Karpas-422 (cell line): ENCODE data around the gene RPUSD2. TPM values are rescaled to one million over a fixed set of nuclear protein-coding genes. Genes with fewer than 3 reads are reported as not detected.

Source experiments
- DNase-seq: peaks from one replicate; pipeline ENCODE4 v3.0.0-alpha.2; 2015
- H2AFZ ChIP-seq: fragments of 200-600 bp; sonication (generic); 2 replicates; pipeline ENCODE4 v1.6.1; 2014; ENCODE audit warnings: antibody characterized with exemption, low read length, mixed read lengths
- H3K27ac ChIP-seq: fragments of 200-600 bp; sonication (generic); 2 replicates; pipeline ENCODE4 v1.5.1; 2014; ENCODE audit warnings: mild to moderate bottlenecking, low read length, moderate library complexity
- H3K27me3 ChIP-seq: fragments of 200-600 bp; sonication (generic); 2 replicates; pipeline ENCODE4 v1.6.1; 2014; ENCODE audit warnings: low read length, mixed read lengths
- H3K36me3 ChIP-seq: fragments of 200-600 bp; sonication (generic); 2 replicates; pipeline ENCODE4 v1.6.1; 2014; ENCODE audit warnings: low read length, mixed read lengths; ENCODE audit not compliant: insufficient read depth
- H3K4me1 ChIP-seq: fragments of 200-600 bp; sonication (generic); 2 replicates; pipeline ENCODE4 v1.6.1; 2014; ENCODE audit warnings: mild to moderate bottlenecking, low read length, mixed read lengths
- H3K4me2 ChIP-seq: fragments of 200-600 bp; sonication (generic); 2 replicates; pipeline ENCODE4 v1.6.1; 2014; ENCODE audit warnings: low read length, low read depth, mild to moderate bottlenecking; ENCODE audit not compliant: poor library complexity, severe bottlenecking
- H3K4me3 ChIP-seq: fragments of 200-600 bp; sonication (generic); 2 replicates; pipeline ENCODE4 v1.5.1; 2014; ENCODE audit warnings: mild to moderate bottlenecking, antibody characterized with exemption, low read length, mixed read lengths
- H3K79me2 ChIP-seq: fragments of 200-600 bp; sonication (generic); 2 replicates; pipeline ENCODE4 v1.6.1; 2014; ENCODE audit warnings: mild to moderate bottlenecking, low read length, mixed read lengths
- H3K9ac ChIP-seq: fragments of 200-600 bp; sonication (generic); 2 replicates; pipeline ENCODE4 v1.6.0; 2014; ENCODE audit warnings: low read length
- H3K9me2 ChIP-seq: fragments of 200-600 bp; sonication (generic), shearing (Covaris generic); replicated peaks from 2 replicates; pipeline ENCODE4 v1.6.0; 2014; ENCODE audit warnings: mild to moderate bottlenecking, low read length, moderate library complexity; ENCODE audit not compliant: insufficient read depth
- H3K9me3 ChIP-seq: fragments of 300-700, 200-600 bp; sonication (generic); 2 replicates; pipeline ENCODE4 v1.6.1; 2014; ENCODE audit warnings: low read length, mixed read lengths
- H4K20me1 ChIP-seq: fragments of 200-600 bp; sonication (generic); 2 replicates; pipeline ENCODE4 v1.6.1; 2014; ENCODE audit warnings: mild to moderate bottlenecking, antibody characterized with exemption, low read length, low read depth; ENCODE audit not compliant: insufficient read depth
- small RNA-seq: library from RNA; depleted of rRNA; stranded (forward); fragments of <200 nt; gene quantifications from one replicate; pipeline ENCODE3, GENCODE V24; 2014
- total RNA-seq: library from RNA; depleted of rRNA; stranded (reverse); fragments of >200 nt; shearing (Covaris generic); gene quantifications from 2 replicates; pipeline ENCODE4 v1.2.3, GENCODE V29; 2014; ENCODE audit warnings: low replicate concordance; rRNA removed

RPUSD2 gene
- total RNA-seq, 1 experiment from 2014 or later, result 13.6 TPM

DNA sequence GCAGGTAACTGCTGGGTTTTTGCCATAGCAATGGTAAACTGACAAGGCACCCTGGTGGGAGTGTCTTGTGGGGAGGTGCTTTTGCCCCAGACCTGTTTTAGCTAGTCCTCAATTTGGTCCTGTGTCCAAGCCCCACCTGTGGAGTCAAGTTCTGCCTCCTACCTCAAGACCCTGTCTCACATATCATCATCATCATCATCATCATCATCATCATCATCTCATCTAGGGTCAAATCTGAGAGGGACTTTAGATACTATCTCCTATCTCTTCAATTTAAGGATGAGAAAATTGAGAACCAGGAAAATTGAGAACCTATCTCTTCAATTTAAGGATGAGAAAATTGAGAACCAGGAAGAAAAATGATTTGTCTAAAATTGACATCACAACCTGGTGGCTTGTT lies 34.8 kb downstream of the RPUSD2 start:
- no peaks in the 10 kb centered on the region for H3K27me3 ChIP-seq
- peaks cover 21% of the 10 kb centered on the region for H3K36me3 ChIP-seq
- H3K4me1 ChIP-seq, result peaks cover 31% of the 10 kb centered on the region
- DNase-seq, result no peak
- H3K27ac ChIP-seq, result no peak overlapping the region
- H2AFZ ChIP-seq, result no peak overlapping the region
- no peak overlapping the region for H3K4me2 ChIP-seq
- H4K20me1 ChIP-seq, result no peaks in the 10 kb centered on the region
- H3K4me3 ChIP-seq, result no peak overlapping the region
- no peaks in the 10 kb centered on the region for H3K9me2 ChIP-seq
- H3K9me3 ChIP-seq, result no peaks in the 10 kb centered on the region
- H3K9ac ChIP-seq, result no peak overlapping the region
- H3K79me2 ChIP-seq, result peaks cover 68% of the 10 kb centered on the region

DNA sequence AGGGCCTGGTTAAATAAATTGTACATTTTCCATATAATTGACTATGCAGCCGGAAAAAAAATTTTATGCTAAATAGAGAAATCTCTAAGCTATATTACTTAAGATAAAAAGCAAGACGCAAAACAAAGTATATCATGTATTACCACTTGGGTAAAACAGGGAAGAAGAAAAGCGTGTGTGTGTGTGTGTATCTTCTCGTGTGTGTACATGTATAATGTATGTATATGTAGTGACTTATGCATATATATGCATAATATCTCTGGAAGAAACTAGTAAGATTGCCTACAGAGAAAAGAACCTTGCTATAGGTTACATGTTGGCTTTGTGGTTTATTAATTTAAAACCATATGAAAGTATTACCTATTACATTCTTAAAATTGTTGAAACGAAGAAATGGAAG lies 44.0 kb downstream of the RPUSD2 start:
- no peak overlapping the region for H3K4me2 ChIP-seq
- H2AFZ ChIP-seq, result no peak overlapping the region
- no peaks in the 10 kb centered on the region for H4K20me1 ChIP-seq
- peaks cover 15% of the 10 kb centered on the region for H3K4me1 ChIP-seq
- no peaks in the 10 kb centered on the region for H3K9me3 ChIP-seq
- no peaks in the 10 kb centered on the region for H3K27me3 ChIP-seq
- H3K4me3 ChIP-seq, result no peak overlapping the region
- DNase-seq, result no peak
- no peak overlapping the region for H3K27ac ChIP-seq
- H3K9me2 ChIP-seq, result no peaks in the 10 kb centered on the region
- H3K9ac ChIP-seq, result no peak overlapping the region
- H3K79me2 ChIP-seq, result no peaks in the 10 kb centered on the region
- H3K36me3 ChIP-seq, result peaks cover 3% of the 10 kb centered on the region; the same call in 1 of the 2 replicates

DNA sequence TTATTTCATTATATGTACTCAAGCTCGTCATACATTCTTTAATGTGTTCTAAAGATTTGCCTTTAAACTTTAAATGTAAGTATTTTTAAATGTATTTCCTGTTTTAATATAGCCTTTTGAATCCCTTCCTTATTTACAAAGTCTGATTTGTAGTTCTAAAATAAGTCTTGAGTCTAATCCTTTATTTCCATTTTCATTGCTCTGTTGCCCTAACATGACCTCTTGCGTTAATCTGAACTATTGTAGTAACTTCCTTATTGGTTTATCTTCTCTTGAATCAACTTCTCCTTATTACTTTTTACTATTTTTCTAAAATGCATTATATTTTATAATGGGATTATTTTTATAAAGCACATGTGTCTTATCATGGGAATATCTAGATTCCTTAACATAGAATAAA lies 48.9 kb downstream of the RPUSD2 start:
- H3K79me2 ChIP-seq, result no peaks in the 10 kb centered on the region
- no peak overlapping the region for H3K4me2 ChIP-seq
- no peaks in the 10 kb centered on the region for H4K20me1 ChIP-seq
- H3K27me3 ChIP-seq, result no peaks in the 10 kb centered on the region
- H3K9me2 ChIP-seq, result no peaks in the 10 kb centered on the region
- H2AFZ ChIP-seq, result no peak overlapping the region
- peak overlapping the region; percentile 65 for H3K27ac ChIP-seq
- H3K9ac ChIP-seq, result no peak overlapping the region
- H3K4me3 ChIP-seq, result no peak overlapping the region
- DNase-seq, result peak; percentile 67
- peaks cover 19% of the 10 kb centered on the region for H3K4me1 ChIP-seq
- H3K36me3 ChIP-seq, result peaks cover 25% of the 10 kb centered on the region; the same call in 1 of the 2 replicates
- no peaks in the 10 kb centered on the region for H3K9me3 ChIP-seq

DNA sequence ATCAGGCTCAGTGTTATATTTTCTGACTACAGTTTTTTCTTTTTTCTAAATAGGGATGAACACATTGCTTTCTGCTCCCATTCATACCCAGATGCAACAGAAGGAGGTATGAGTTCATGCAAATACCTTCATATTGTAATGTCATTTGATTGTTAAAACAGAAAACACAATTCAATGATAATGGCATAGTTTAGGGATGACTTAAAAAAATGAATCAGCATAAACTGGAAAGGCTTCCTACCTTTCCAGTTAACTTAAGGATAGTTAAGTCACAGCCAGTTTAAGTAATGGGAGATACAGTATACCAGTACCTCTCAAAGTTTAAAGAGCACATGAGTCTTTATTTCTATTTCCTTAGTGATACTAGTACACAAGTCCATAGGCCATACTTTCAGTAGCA lies 49.8 kb downstream of the RPUSD2 start:
- Histone ChIP-seq H3K36me3 (peaks cover 25% of the 10 kb centered on the region; the same call in 1 of the 2 replicates), H3K9me3 (no peaks in the 10 kb centered on the region), H2AFZ (no peak overlapping the region), H3K4me2 (no peak overlapping the region), H3K27me3 (no peaks in the 10 kb centered on the region), H3K4me1 (peaks cover 19% of the 10 kb centered on the region), H3K79me2 (0 out of 2 replicates have a peak, but pooled peaks cover 2% of the 10 kb centered on the region), H4K20me1 (no peaks in the 10 kb centered on the region), H3K4me3 (no peak overlapping the region), H3K9ac (no peak overlapping the region), H3K27ac (no peak overlapping the region), H3K9me2 (no peaks in the 10 kb centered on the region)
- no peak for DNase-seq

DNA sequence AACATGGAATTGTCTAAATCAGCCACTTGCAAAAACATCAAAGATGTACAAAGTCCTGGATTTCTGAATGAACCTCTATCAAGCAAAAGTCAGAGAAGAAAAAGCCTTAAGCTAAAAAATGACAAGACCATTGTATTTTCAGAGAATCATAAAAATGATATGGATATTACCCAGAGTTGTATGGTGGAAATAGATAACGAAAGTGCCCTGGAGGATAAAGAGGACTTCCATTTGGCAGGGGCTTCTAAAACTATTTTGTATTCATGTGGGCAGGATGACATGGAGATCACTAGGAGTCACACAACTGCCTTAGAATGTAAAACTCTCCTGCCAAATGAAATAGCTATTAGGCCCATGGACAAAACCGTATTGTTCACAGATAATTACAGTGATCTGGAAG lies 54.3 kb downstream of the RPUSD2 start:
- H3K9ac ChIP-seq, result no peak overlapping the region
- 0 out of 2 replicates have a peak, but pooled peaks cover 6% of the 10 kb centered on the region for H3K79me2 ChIP-seq
- H3K4me3 ChIP-seq, result no peak overlapping the region
- no peak overlapping the region for H2AFZ ChIP-seq
- DNase-seq, result peak; percentile 37
- no peak overlapping the region for H3K4me2 ChIP-seq
- peaks cover 2% of the 10 kb centered on the region for H3K4me1 ChIP-seq
- H3K27ac ChIP-seq, result no peak overlapping the region
- H3K9me3 ChIP-seq, result no peaks in the 10 kb centered on the region
- no peaks in the 10 kb centered on the region for H4K20me1 ChIP-seq
- no peaks in the 10 kb centered on the region for H3K27me3 ChIP-seq
- peaks cover 32% of the 10 kb centered on the region; the same call in 1 of the 2 replicates for H3K36me3 ChIP-seq
- no peaks in the 10 kb centered on the region for H3K9me2 ChIP-seq

Small RNA genes within 50 kb of the gene (small RNA-seq; reads per million reads assigned to genes)
- gene RF00017, result not detected
- not detected for gene RN7SL376P
- not detected for gene RNU6-516P

Other genes with a start within 250 kb of the RPUSD2 start
- gene INAFM2, start 245.6 kb upstream of the RPUSD2 start, total RNA-seq, result 5.8 and 9.2 TPM in 2 replicates
- 1.2 and 3.1 TPM in 2 replicates for gene CCDC9B, start 228.4 kb upstream of the RPUSD2 start, total RNA-seq
- not detected in 2 replicates for gene PHGR1, start 218.3 kb upstream of the RPUSD2 start, total RNA-seq
- 0.07 and 2.6 TPM in 2 replicates for gene DISP2, start 211.1 kb upstream of the RPUSD2 start, total RNA-seq
- gene KNSTRN, start 186.6 kb upstream of the RPUSD2 start, total RNA-seq, result 34.5 and 43.1 TPM in 2 replicates
- 38.1 and 56.4 TPM in 2 replicates for gene IVD, start 163.5 kb upstream of the RPUSD2 start, total RNA-seq
- gene BAHD1, start 128.3 kb upstream of the RPUSD2 start, total RNA-seq, result 10.3 and 15.4 TPM in 2 replicates
- gene CHST14, start 98.3 kb upstream of the RPUSD2 start, total RNA-seq, result 8.4 and 11.6 TPM in 2 replicates
- gene CCDC32, start 4.3 kb upstream of the RPUSD2 start, total RNA-seq, result 21.8 and 25.3 TPM in 2 replicates
- 17.4 and 25.8 TPM in 2 replicates for gene KNL1, start 24.9 kb downstream of the RPUSD2 start, total RNA-seq
- gene RAD51, start 125.9 kb downstream of the RPUSD2 start, total RNA-seq, result 8.6 and 11.4 TPM in 2 replicates
- 7.8 and 15.8 TPM in 2 replicates for gene RMDN3, start 186.0 kb downstream of the RPUSD2 start, total RNA-seq
- 173 and 503 TPM in 2 replicates for gene GCHFR, start 194.8 kb downstream of the RPUSD2 start, total RNA-seq
- 2.4 and 9.8 TPM in 2 replicates for gene C15orf62, start 200.7 kb downstream of the RPUSD2 start, total RNA-seq
- 14.5 and 47.5 TPM in 2 replicates for gene ZFYVE19, start 237.8 kb downstream of the RPUSD2 start, total RNA-seq
- 14.8 and 46.6 TPM in 2 replicates for gene DNAJC17, start 238.2 kb downstream of the RPUSD2 start, total RNA-seq